ENCODE measurements around the gene ADAD1.
A peak's percentile ranks its signal among the peaks of the same experiment; 100 is the strongest.

The ADAD1 gene

DNA sequence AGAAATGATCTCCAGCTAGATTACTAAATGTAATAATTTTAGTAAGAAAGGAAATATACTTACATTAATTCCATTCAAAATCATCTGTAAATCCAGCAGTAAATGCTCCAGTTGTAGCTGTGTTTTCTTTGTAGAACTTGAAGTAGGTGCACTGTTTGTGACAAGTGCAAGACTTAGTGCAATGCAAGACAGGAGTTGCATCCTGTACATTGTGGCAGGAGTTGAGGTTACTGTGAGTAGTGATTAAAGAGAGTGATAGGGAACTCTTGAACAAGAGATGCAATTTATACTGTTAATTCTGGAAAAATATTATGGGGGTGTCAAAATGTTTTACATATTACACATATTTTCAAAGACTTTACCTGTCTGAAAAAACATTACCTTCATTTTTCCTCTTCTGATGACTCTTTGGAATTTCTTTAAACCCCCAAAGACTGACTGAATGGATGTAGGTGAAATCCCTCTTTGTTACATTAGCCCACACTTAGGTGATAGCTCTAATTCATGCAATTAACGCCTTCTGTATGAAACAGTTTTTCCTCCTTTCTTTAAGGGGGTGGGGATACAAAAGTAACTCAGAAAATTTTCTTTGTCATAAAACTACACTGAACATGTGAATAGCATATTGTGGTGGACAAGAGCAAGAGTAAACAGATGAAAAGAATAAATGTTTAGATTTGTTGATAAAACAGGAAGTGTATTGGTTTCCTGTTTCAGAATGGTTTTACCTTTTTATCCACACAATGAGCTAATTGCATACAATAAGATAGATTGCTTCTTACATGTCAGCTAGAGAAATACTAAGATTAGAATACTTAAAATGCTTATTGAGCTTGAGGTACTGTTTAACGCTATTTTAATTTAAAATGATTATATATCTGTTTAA lies 77.7 kb downstream of the ADAD1 start, which contains the start of gene IL2:
Gene IL2 (minus strand): TSS at position 495 of the 886 bp plus-strand sequence. CDS start 285 bp downstream, at position 210.
- DNase-seq = peak in 2 of 5 donors; percentile 3 to 48

DNA sequence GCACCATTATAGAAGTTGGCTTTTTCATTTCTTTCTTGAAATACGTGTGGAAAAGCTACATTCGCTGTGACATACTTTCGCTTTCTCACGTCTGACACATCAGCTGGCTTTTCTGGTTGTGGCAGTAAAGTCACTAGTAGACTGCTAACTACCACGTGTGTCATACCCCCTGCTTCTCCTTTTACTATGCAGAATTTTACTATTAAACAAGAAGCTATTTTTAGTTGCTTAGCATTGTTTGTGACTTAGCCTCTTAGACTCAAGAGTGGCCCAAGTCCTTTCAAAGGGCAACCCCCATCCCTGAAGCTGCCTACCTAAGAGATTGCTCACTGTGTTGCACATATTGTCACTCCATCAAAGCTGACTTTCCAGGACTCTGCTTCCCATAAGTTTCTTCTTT lies 79.8 kb downstream of the ADAD1 start:
- DNase-seq = peak in 3 of 5 donors; percentile 2 to 69 (median 18)

DNA sequence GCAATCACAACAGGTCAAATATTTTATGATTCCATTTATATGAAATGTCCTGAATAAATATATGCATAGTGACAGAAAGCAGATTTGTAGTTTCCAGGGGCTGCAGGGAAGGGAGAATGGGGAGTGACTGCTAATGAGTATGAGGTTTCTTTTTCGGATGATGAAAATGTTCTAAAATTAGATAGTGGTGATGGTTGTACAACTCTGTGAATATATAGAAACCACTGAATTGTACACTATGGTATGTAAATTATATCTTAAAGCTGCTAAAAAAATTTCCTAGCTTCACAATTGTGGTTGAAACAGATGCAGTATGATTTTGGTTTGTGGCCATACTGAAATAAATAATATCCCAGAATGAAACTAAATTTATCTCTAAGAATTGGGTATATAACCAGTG lies 90.6 kb downstream of the ADAD1 start:
- DNase-seq = no peak

DNA sequence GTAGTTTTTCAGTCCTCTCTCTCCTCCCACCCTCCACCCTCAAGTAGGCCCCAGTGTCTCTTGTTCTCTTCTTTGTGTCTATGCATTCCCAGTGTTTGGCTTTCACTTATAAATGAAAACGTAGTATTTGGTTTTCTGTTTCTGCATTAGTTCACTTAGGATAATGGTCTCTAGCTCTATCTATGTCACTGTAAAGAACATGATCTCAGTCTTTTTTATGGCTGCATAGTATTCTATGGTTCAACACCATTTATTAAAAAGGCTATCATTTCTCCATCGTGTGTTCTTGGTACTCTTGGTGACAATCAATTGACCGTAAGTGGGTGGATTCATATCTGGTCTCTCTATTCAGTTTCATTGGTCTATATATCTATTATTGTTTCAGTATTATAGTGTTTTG lies 96.4 kb downstream of the ADAD1 start:
- DNase-seq = no peak

DNA sequence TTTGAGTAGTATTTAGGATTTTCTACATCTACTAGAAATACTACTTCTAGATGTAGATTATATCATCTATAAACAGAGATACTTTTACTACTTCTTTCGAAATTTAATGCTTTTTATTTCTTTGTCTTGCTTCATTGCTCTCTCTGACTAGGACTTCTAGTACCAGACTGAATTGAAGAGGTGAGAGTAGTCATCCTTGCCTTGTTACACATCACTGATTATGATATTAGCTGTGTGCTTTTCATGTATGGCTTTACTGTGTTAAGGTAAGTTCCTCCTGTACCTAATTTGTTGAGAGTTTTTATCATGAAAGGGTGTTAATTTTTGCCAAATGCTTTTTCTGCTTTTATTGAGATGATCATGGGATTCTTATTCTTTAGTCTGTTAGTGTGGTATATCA lies 97.3 kb downstream of the ADAD1 start:
- DNase-seq = no peak

DNA sequence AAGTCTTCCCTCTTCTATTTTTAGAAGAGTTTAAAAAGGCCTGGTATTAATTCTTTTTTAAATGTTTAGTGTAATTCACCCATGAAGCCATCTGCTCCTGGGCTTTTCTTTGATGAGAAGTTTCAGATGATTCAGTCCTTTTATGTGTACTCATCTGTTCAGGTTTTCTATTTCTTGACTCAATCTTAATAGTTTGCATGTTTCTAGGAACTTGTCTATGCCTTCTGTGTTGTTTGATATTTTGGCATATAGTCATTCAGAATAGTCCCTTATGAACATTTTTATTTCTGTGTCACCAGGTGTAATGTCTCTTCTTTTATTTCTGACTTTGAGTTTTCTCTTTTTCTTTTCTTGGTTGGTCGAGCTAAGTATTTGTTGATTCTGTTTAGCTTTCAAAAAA lies 97.9 kb downstream of the ADAD1 start:
- DNase-seq = no peak

All from T-helper 1 cell (primary cell).